ENCODE measurements around the gene KCNJ10.

Gene KCNJ10

DNA sequence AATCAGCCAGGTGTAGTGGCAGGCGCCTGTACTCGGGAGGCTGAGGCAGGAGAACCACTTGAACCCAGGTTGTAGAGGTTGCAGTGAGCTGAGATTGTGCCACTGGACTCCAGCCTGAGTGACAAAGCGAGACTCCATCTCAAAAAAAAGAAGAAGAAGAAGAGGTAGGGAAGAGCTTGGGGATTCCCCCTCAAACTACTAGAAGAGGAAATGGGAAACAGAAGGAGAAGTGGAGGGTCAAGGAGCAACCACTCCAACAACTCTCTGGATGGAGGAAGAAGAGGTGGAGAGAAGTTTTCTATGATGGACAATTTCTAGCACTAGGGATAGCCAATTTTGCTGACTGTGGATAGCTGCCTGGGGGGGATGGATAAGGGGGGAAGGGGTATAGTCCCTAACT lies 101.1 kb downstream of the KCNJ10 start:
- H3K27ac ChIP-seq (ENCODE audit: low read depth, low read length, poor library complexity, severe bottlenecking): no peak overlapping the region
- no peak overlapping the region for H3K9ac ChIP-seq (ENCODE audit: low read length)
- peaks cover 6% of the 10 kb centered on the region; the same call in 1 of the 2 replicates for H3K27me3 ChIP-seq (ENCODE audit: insufficient read depth, low read length)
- H3K79me2 ChIP-seq (ENCODE audit: insufficient read depth, low read length): no peaks in the 10 kb centered on the region
- H3F3A ChIP-seq (ENCODE audit: insufficient read depth, low read length): no peaks in the 10 kb centered on the region
- H3K4me3 ChIP-seq (ENCODE audit: low read depth, low read length, poor library complexity, severe bottlenecking): no peak overlapping the region
- TF ChIP-seq, protein P1, sequence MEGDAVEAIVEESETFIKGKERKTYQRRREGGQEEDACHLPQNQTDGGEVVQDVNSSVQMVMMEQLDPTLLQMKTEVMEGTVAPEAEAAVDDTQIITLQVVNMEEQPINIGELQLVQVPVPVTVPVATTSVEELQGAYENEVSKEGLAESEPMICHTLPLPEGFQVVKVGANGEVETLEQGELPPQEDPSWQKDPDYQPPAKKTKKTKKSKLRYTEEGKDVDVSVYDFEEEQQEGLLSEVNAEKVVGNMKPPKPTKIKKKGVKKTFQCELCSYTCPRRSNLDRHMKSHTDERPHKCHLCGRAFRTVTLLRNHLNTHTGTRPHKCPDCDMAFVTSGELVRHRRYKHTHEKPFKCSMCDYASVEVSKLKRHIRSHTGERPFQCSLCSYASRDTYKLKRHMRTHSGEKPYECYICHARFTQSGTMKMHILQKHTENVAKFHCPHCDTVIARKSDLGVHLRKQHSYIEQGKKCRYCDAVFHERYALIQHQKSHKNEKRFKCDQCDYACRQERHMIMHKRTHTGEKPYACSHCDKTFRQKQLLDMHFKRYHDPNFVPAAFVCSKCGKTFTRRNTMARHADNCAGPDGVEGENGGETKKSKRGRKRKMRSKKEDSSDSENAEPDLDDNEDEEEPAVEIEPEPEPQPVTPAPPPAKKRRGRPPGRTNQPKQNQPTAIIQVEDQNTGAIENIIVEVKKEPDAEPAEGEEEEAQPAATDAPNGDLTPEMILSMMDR (IDR thresholded peaks at IDR 0.05; ENCODE audit: low read length): no peak
- no peak for TF ChIP-seq EZH2 (IDR thresholded peaks at IDR 0.05; ENCODE audit: borderline replicate concordance, low read length)
- H3K9me3 ChIP-seq (ENCODE audit: low read length): no peaks in the 10 kb centered on the region
- no peak overlapping the region for H3K4me2 ChIP-seq (ENCODE audit: low read length)
- H2AFZ ChIP-seq (ENCODE audit: low read length): no peak overlapping the region
- no peaks in the 10 kb centered on the region for H3K4me1 ChIP-seq (ENCODE audit: insufficient read depth, low read length, severe bottlenecking)
- no peaks in the 10 kb centered on the region for H3K36me3 ChIP-seq (ENCODE audit: insufficient read depth, low read length)
- H3K9me2 ChIP-seq (ENCODE audit: low read depth, low read length): no peaks in the 10 kb centered on the region
- no peaks in the 10 kb centered on the region for H4K20me1 ChIP-seq (ENCODE audit: insufficient read depth, low read length)

DNA sequence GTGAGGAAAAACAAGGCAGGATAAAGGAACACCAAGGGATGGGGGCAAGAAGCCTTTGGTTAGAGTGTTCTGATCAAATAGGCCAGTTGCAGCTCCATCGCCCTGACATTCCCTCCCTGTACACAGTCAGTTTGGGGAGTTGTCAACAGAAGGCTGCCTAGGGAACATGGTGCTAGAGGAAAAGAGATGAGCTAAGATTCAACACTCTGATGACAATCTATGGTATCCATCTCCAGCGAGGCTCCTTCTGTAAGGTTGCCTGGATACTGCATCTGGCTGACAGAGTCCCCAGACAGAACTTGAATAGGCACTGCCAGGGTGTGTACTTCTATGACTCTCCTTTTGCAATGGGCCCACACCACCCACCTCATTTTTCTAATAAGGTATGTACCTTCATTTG lies 104.7 kb downstream of the KCNJ10 start:
- Histone ChIP-seq H4K20me1 (ENCODE audit: insufficient read depth, low read length) (no peaks in the 10 kb centered on the region), H3K27ac (ENCODE audit: low read depth, low read length, poor library complexity, severe bottlenecking) (no peak overlapping the region), H3K9me2 (ENCODE audit: low read depth, low read length) (no peaks in the 10 kb centered on the region), H3F3A (ENCODE audit: insufficient read depth, low read length) (no peaks in the 10 kb centered on the region), H3K27me3 (ENCODE audit: insufficient read depth, low read length) (peaks cover 5% of the 10 kb centered on the region; the same call in 1 of the 2 replicates), H3K9me3 (ENCODE audit: low read length) (no peaks in the 10 kb centered on the region), H2AFZ (ENCODE audit: low read length) (no peak overlapping the region), H3K36me3 (ENCODE audit: insufficient read depth, low read length) (no peaks in the 10 kb centered on the region), H3K79me2 (ENCODE audit: insufficient read depth, low read length) (no peaks in the 10 kb centered on the region), H3K4me1 (ENCODE audit: insufficient read depth, low read length, severe bottlenecking) (no peaks in the 10 kb centered on the region), H3K4me2 (ENCODE audit: low read length) (no peak overlapping the region), H3K4me3 (ENCODE audit: low read depth, low read length, poor library complexity, severe bottlenecking) (no peak overlapping the region), H3K9ac (ENCODE audit: low read length) (no peak overlapping the region)
- TF ChIP-seq, protein P1 (IDR thresholded peaks at IDR 0.05; ENCODE audit: low read length): no peak
- no peak for TF ChIP-seq EZH2 (IDR thresholded peaks at IDR 0.05; ENCODE audit: borderline replicate concordance, low read length)

DNA sequence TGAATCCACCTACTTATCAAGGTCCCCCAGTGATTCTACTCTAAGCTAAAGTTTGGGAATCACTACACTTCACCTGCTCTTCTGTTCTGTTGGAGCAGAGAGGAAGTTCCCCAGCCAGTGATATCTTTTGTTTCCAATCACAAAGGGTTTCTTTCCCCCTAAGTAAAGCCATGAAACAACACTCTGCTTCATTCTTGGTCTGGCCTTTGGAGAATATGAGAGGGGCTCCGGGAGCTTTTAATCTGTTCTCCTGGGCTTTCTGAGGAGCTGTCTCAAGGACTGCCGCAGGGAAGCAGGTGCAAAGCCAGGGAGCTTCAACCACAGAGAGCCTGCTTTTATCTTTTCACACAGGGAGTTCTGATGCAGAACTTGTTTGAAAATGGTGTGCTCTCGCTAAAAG lies 105.8 kb downstream of the KCNJ10 start:
- Histone ChIP-seq H3K9me3 (ENCODE audit: low read length) (no peaks in the 10 kb centered on the region), H3K9ac (ENCODE audit: low read length) (no peak overlapping the region), H3K79me2 (ENCODE audit: insufficient read depth, low read length) (no peaks in the 10 kb centered on the region), H3K36me3 (ENCODE audit: insufficient read depth, low read length) (no peaks in the 10 kb centered on the region), H2AFZ (ENCODE audit: low read length) (no peak overlapping the region), H3K9me2 (ENCODE audit: low read depth, low read length) (no peaks in the 10 kb centered on the region), H3K27ac (ENCODE audit: low read depth, low read length, poor library complexity, severe bottlenecking) (no peak overlapping the region), H3K4me3 (ENCODE audit: low read depth, low read length, poor library complexity, severe bottlenecking) (no peak overlapping the region), H3F3A (ENCODE audit: insufficient read depth, low read length) (no peaks in the 10 kb centered on the region), H3K4me1 (ENCODE audit: insufficient read depth, low read length, severe bottlenecking) (no peaks in the 10 kb centered on the region), H3K4me2 (ENCODE audit: low read length) (no peak overlapping the region), H3K27me3 (ENCODE audit: insufficient read depth, low read length) (0 out of 2 replicates have a peak, but pooled peaks cover 5% of the 10 kb centered on the region), H4K20me1 (ENCODE audit: insufficient read depth, low read length) (no peaks in the 10 kb centered on the region)
- TF ChIP-seq EZH2 (IDR thresholded peaks at IDR 0.05; ENCODE audit: borderline replicate concordance, low read length): no peak

DNA sequence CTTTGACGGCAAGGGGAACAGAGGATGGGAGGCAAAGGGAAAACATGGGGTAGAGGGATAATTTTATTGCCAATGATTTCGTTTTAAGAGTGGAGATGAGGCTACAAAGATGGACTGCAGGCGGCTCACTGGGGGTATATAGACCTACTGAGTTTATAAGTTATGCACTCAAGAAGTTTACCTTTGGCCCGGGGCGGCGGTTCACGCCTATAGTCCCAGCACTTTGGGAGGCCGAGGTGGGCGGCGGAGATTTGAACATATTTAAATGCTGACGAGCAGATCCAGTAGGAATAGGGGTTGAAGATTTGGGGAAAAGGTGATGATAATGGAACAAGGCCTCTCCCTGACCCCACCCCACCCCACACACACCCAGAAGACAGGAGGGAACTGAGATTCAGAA lies 107.8 kb downstream of the KCNJ10 start:
- no peaks in the 10 kb centered on the region for H3F3A ChIP-seq (ENCODE audit: insufficient read depth, low read length)

More for the DNA sequence above, 107.8 kb downstream of the KCNJ10 start:
- Histone ChIP-seq H3K27ac (ENCODE audit: low read depth, low read length, poor library complexity, severe bottlenecking) (no peak overlapping the region), H2AFZ (ENCODE audit: low read length) (no peak overlapping the region), H3K36me3 (ENCODE audit: insufficient read depth, low read length) (no peaks in the 10 kb centered on the region), H3K9me3 (ENCODE audit: low read length) (no peaks in the 10 kb centered on the region), H3K4me3 (ENCODE audit: low read depth, low read length, poor library complexity, severe bottlenecking) (no peak overlapping the region), H3K4me1 (ENCODE audit: insufficient read depth, low read length, severe bottlenecking) (no peaks in the 10 kb centered on the region), H3K9me2 (ENCODE audit: low read depth, low read length) (no peaks in the 10 kb centered on the region), H4K20me1 (ENCODE audit: insufficient read depth, low read length) (no peaks in the 10 kb centered on the region), H3K4me2 (ENCODE audit: low read length) (no peak overlapping the region), H3K79me2 (ENCODE audit: insufficient read depth, low read length) (no peaks in the 10 kb centered on the region), H3K27me3 (ENCODE audit: insufficient read depth, low read length) (0 out of 2 replicates have a peak, but pooled peaks cover 8% of the 10 kb centered on the region), H3K9ac (ENCODE audit: low read length) (no peak overlapping the region)
- TF ChIP-seq EZH2 (IDR thresholded peaks at IDR 0.05; ENCODE audit: borderline replicate concordance, low read length): no peak
- TF ChIP-seq, protein P1 (IDR thresholded peaks at IDR 0.05; ENCODE audit: low read length): no peak
